Adipose tissue (tissue), 3 donors: ENCODE results near the gene CLPTM1L. TPM values are rescaled to one million over a fixed set of nuclear protein-coding genes. Genes with fewer than 3 reads are reported as not detected.
"Not testable (repeated sequence)": the region's sequence is repeated elsewhere in the genome, so short reads cannot be mapped to it uniquely, and the experiment has no call there.

Source experiments
- H3K27ac ChIP-seq: one replicate; pipeline ENCODE4 v1.5.1; 2013; ENCODE audit warnings: low read depth, low read length
- WGBS, 3 donors: extraction: QIAGEN DNeasy Blood & Tissue Kit; methylation state at CpG; one replicate each; pipeline ENCODE4 v1.1.7; 2013; 5-methylcytosine and 5-hydroxymethylcytosine counted together
- polyA plus RNA-seq, 3 donors: library from polyadenylated mRNA; stranded (reverse); fragments of 200-250 nt; gene quantifications; one replicate each; pipeline ENCODE4 v1.2.3, GENCODE V29; 2013
- donor health status: healthy with polysubstance abuse.
- donor health status: Bipolar disorder and iron deficiency.
- donor health status: healthy.

Gene CLPTM1L
- polyA plus RNA-seq, 3 donors, result 77.1 to 87.6 (median 84.9) TPM

DNA sequence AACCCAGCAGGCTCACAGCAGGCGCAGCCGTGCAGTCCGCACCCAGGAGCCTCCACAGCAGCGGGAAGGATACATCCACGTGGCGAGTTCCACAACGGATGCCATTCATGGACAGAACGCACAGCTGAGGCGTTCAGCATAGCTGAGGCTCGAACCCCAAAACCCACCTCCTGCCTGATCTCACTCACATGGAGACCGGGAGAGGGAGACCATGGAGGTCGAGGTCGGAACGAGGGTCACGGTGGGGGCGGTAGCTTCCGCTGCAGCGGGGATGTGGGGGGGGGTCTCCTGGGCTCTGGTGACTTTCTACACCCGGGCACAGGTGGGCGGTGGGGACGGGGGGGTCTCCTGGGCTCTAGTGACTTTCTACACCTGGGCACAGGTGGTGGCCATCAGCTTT, 67.6 kb downstream of the CLPTM1L start:
- 88 to 89% (median 89%) methylated on average over 21 of the region's 21 CpGs for WGBS, 3 donors
- H3K27ac ChIP-seq, result no peak overlapping the region

DNA sequence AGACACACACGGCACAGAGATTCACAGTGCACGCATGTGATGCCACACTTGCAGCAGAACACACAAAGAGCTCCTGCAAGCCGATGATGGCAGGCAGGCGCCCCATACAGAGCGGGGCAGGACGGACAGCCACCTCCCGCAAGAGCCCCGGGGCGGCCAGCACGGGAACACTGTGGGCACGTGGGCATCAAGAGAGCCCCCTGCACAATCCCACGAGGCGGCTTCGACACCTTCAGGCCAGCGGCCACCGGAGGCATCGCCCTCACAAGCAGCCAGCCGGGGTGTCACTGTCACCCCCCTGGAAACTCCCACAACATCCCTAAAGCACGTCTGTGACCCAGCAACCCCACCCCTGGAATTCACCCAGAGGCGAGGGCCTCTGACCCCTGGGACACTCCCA, 68.0 kb downstream of the CLPTM1L start:
- 86 to 90% (median 88%) methylated on average over 20 of the region's 20 CpGs for WGBS, 3 donors
- H3K27ac ChIP-seq, result no peak overlapping the region

- 73 to 78% (median 75%) methylated on average over 10 of the region's 10 CpGs for WGBS, 3 donors
- H3K27ac ChIP-seq, result not testable (repeated sequence)
Observed at GRCh38 chr5:1275397-1276391, 69.2 kb downstream of the CLPTM1L start.

GRCh38 chr5:1274471-1274870, 70.4 kb downstream of the CLPTM1L start:
- 80 to 88% (median 87%) methylated on average over 16 of the region's 16 CpGs for WGBS, 3 donors
- H3K27ac ChIP-seq, result no peak overlapping the region

- 94 to 95% (median 95%) methylated on average over 18 to 20 of the region's 20 CpGs for WGBS, 3 donors
- no peak overlapping the region for H3K27ac ChIP-seq
Observed at GRCh38 chr5:1273745-1274144, 71.2 kb downstream of the CLPTM1L start.

GRCh38 chr5:1272201-1272600, 72.7 kb downstream of the CLPTM1L start:
- WGBS, 3 donors, result 96 to 98% (median 96%) methylated on average over 21 of the region's 21 CpGs
- no peak overlapping the region for H3K27ac ChIP-seq

GRCh38 chr5:1270933-1271914, 73.7 kb downstream of the CLPTM1L start:
- 90 to 92% (median 91%) methylated on average over 39 of the region's 39 CpGs for WGBS, 3 donors
- no peak overlapping the region for H3K27ac ChIP-seq

GRCh38 chr5:1270426-1270825, 74.5 kb downstream of the CLPTM1L start:
- 90 to 95% (median 92%) methylated on average over 20 to 22 of the region's 22 CpGs for WGBS, 3 donors

DNA sequence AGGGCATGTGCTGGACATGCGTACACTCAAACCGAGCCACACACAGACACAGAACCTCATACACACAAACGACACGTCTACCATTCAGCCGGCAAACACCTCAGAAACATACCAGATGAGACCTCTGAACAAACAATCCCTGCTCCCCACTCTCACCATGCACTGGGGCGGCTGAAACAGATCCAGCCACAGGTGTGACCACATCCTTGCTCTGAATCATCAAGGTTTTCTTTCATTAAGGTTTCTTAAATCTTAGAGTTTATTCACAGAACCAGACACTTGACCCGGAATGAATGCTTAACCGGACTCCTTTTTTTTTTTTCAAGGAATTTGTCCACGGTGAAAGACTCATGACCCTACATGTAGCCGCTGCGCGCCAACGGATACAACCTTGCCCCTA, 76.2 kb downstream of the CLPTM1L start:
- no peak overlapping the region for H3K27ac ChIP-seq
- 79 to 90% (median 87%) methylated on average over 13 of the region's 13 CpGs for WGBS, 3 donors

More at GRCh38 chr5:1270426-1270825, 74.5 kb downstream of the CLPTM1L start:
- H3K27ac ChIP-seq, result no peak overlapping the region

GRCh38 chr5:1268056-1268455, 76.8 kb downstream of the CLPTM1L start:
- WGBS, 3 donors, result 87 to 90% (median 89%) methylated on average over 13 of the region's 13 CpGs

More at GRCh38 chr5:1268056-1268455, 76.8 kb downstream of the CLPTM1L start:
- no peak overlapping the region for H3K27ac ChIP-seq

Other genes starting within 250 kb of the CLPTM1L start
- gene SLC12A7, start 233.0 kb downstream of the CLPTM1L start, polyA plus RNA-seq, result 10 to 100 TPM in 2 of 3 donors, 1 to 10 TPM in 1; 9.3 to 27.2 (median 20.0) TPM
- under 1 TPM in 2 of 3 donors, not detected in 1; 0.07 TPM for gene SLC6A19, start 143.5 kb downstream of the CLPTM1L start, polyA plus RNA-seq
- gene SLC6A18, start 119.7 kb downstream of the CLPTM1L start, polyA plus RNA-seq, result not detected
- under 1 TPM in 2 of 3 donors, not detected in 1; 0.02 to 0.03 TPM for gene TERT, start 50.0 kb downstream of the CLPTM1L start, polyA plus RNA-seq
- under 1 TPM in 2 of 3 donors, not detected in 1; 0.06 to 0.15 TPM for gene SLC6A3, start 100.3 kb upstream of the CLPTM1L start, polyA plus RNA-seq
- 10 to 100 TPM in 2 of 3 donors, 1 to 10 TPM in 1; 7.5 to 21.7 (median 21.0) TPM for gene LPCAT1, start 178.9 kb upstream of the CLPTM1L start, polyA plus RNA-seq